Stimulated activated CD8-positive, alpha-beta memory T cell treated with anti-CD3 and anti-CD28 coated beads, Interleukin-15, amount 100 ng/mL, for 24 hours (primary cell): Measurements from ENCODE around the gene ADH1A.
"Not testable (repeated sequence)": the region's sequence is repeated elsewhere in the genome, so short reads cannot be mapped to it uniquely, and the experiment has no call there.

Experiments used
- DNase-seq: peaks from one replicate; pipeline ENCODE4 v3.0.0-alpha.2; 2020; ENCODE audit warnings: low read depth

The ADH1A gene

DNA sequence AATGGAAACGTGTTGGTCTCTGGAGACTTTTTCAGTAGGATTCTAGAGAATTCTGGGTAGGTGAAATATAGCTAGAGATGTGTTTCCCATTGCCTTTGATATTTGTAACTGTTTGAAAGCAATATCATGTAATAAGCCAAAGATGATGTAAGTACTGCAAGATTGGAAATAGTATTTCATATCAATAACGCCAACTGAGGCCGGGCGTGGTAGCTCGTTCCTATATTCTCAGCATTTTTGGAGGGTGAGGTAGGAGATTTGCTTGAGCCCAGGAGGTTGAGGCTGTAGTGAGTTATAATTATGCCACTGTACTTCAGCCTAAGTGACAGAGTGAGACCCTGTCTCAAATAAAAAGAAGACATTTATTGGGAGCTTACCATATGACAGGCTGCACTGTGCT, 9.5 kb downstream of the ADH1A start:
- DNase-seq: no peak

DNA sequence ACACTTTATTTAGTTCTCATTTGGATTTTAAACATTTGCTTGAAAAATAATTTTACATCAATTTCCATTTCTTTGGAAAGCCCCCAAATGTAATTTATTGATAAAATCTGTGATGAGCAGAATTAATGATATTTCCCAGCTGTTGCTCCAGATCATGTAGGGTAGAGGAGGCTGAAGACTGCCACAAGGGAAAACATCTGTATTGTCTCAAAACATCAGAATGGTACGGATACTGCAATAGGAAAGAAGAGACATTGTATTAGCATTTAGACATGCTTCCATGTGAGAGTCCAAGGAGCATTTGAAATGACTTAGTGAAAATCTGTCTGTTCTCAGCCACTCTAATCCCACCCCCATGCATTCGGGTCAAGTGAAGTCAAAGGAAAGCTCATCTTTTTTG, 14.4 kb downstream of the ADH1A start:
- DNase-seq: no peak

DNA sequence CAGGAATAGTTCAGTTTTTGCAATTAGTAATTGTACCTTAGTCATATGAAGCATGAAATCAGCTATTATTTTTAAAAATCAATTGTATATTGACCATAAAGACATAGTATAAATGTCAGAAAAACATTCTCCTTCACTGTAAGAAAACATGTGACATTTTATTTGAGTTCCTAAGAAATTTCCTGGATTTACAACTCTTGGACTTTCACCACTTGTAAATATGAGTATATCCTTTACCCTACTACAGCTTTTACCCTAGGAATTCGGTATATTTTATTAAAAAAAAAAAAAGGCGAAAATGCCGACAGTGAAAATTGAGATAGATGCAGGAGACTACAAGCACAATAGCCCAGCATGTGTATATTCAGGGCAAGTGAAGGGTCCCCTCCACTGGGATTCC, 14.9 kb downstream of the ADH1A start:
- DNase-seq: no peak

DNA sequence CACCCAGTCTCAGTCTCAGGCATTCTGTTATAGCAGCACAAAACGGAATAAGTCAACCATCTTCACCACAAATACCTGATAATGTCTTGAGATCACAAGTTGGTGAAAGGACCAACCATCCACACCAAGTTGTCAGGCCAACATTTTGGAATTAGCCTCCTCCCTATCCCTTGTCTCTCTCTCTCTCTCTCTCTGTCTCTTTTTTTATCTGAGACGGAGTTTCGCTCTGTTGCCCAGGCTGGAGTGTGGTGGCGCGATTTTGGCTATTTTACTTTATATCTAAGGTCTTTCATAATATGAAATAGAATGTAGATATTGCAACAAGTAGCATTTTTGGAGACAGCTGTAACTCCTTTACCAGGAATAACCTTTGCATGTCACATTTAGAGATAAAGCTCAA, 15.7 kb downstream of the ADH1A start:
- DNase-seq: no peak

DNA sequence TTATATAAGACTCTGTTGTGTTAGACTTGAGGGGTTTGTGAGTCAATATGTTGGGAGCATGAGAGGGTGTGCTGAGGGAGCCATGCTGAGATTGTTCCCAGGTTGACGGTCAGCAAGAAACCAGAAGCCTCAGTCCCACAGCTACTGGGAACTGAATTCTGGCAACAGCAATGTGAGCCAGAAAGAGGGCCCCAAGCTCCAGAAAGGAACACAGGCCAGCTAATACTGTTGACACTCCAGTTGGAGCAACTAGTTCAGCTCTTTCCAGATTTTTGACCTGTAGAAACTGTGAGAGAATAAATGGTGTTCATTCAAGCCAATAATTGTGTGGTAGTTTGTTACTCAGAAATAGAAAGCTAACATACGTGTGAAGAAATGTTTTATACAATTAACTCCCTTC, 17.1 kb downstream of the ADH1A start:
- DNase-seq: no peak

DNA sequence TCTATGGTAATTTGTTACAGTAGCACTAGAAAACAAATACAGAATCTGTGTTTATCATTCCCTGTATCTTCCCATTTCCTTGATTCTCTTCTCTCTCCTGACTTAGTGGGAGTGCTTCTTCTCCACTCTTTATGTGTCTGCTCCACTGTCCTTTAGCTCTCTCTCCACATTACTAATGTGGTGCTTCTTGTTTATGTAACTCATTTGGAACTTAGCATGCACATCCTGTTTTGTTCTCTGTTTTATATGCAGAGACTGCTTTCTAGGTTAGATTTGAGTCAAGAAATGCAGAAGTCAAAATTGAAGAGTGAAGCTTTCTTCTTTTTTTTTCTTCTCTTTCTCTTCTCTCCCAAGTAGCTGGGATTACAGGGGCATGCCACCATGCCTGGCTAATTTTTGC, 25.9 kb downstream of the ADH1A start:
- DNase-seq: no peak

DNA sequence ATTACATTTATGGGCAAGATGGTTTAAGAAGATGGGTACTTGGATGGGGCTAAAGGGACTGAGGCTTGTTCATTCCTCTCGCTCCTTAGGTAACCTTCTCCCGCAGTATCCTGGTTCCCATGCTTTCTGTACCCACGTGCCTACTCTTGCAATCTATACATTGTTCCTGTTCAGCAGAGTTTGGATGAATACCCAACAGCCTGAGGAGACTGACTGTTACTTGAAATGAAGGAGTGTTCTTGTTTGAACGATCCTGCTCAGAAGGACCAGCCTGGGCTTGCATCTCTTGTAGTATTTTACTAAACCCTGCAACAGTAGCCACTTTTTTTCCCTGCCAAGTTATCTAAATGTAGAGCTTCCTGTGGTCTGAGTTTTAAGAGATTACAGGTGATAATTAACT, 38.0 kb downstream of the ADH1A start:
- DNase-seq: no peak

DNA sequence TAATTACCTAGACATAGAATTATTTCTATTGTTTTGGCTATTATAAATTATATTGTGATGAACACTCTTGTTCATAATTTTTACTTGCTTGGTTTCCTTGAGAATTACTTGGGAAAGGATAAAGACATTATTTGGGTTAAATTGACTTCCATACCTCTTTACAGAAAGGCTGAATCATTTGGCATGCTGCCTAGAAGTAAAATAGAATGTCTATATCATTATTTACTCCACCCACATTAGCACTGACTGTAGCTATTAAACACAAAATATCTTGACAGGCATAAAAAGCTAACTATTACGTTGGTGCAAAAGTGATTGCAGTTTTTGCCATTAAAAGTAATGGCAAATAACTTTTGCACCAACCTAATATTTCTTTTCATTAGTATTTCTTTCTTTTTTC, 42.1 kb downstream of the ADH1A start:
- no peak for DNase-seq

DNA sequence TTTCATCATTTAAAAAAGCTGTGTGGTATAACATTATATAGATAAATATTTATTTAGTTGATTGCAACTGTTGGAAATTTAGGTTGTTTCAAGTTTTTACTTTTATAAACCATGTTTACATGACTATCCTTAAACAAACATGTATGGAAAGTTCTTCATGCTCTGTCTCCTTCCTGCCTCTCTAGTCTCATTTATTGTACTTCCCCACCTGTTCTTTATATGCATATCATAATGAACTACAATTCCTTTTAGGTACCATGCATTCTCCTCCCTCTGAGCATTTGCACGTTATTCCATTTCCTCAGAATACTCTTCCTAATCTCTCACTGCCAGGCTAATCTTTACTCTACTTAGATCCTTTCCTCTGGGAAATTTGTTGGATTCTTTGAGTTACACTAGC, 54.8 kb downstream of the ADH1A start:
- no peak for DNase-seq

DNA sequence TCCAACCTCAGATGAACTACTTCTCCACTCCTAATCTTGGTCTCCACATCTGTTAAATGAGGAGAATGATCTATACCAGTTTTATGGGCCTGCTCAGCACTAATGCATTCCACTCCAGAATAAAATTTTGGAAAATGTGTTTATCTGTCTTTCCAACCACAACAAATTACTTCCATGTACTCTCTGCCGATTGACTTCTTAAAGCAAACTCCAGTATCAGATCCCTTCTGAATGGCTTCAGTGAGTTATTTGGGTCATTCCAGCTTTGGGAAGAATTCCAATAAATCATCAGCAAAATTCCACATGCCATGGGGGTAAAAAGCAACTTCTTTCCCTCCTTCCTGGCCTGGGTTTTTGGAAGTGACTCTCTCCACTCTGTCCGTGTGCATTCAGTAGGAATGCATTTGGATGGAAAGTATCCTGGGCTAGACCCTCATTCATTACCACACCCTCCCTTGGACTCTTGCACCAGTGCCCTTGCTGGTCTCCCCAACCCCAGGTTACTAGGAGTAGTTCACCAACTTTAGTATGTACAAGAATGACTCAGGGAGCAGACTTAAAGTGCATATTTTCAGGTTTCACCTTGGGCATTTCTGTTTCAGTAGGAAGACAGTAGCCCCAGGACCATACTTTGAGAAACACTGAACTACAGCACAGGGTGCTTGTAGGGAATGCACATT, 56.3 kb downstream of the ADH1A start:
- DNase-seq: no peak

DNA sequence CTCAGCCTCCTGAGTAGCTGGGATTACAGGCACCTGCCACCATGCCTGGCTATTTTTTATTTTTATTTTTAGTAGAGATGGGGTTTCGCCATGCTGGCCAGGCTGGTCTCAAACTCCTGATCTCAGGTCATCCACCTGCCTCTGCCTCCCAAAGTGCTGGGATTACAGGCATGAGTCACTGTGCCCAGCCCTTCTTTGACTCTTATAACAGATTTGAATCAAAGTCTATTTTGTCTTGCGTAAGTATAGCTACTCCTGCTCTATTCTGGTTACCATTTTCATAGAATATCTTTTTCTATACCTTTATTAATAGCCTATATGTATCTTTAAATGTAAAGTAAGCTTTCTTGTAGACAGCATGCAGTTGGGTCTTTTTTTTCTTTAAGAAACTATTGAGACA, 57.4 kb downstream of the ADH1A start:
- DNase-seq: not testable (repeated sequence)

DNA sequence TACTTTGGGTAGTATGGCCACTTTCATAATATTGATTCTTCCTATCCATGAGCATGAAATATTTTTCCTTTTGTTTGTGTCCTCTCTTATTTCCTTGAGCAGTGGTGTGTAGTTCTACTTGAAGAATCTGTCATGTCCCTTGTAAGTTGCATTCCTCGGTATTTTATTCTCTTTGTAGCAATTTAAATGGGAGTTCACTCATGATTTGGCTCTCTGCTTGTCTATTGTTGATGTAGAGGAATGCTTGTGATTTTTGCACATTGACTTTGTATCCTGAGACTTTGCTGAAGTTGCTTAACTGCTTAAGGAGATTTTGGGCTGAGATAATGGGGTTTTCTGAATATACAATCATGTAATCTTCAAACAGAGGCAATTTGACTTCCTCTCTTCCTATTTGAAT, 62.1 kb downstream of the ADH1A start:
- DNase-seq: not testable (repeated sequence)

DNA sequence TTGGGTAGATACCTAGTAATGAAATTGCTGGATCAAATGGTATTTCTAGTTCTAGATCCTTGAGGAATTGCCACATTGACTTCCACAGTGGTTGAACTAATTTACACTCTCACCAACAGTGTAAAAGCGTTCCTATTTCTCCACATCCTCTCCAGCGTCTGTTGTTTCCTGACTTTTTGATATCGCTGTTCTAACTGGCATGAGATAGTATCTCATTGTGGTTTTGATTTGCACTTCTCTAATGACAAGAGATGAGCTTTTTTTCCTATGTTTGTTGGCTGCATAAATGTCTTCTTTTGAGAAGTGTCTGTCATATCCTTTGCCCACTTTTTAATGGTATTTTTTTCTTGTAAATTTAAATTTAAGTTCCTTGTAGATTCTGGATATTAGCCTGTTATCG, 63.1 kb downstream of the ADH1A start:
- DNase-seq: not testable (repeated sequence)
